Stimulated activated CD4-positive, alpha-beta T cell treated with anti-CD3 and anti-CD28 coated beads, Interleukin-15, amount 100 ng/mL, for 48 hours (primary cell): ENCODE data around the gene PTPN20.

Experiments used
- DNase-seq, 2 donors: peaks; one replicate each; pipeline ENCODE4 v3.0.0-alpha.2; 2020; ENCODE audit warnings: low read depth in 2 of 2

PTPN20 gene

GRCh38 chr10:47021850-47022249 lies 110.6 kb downstream of the PTPN20 start:
- DNase-seq, result no peak

- DNase-seq, result no peak
Observed at GRCh38 chr10:47022311-47023131, 111.3 kb downstream of the PTPN20 start.

- DNase-seq, result no peak
Observed at GRCh38 chr10:47023237-47024045, 112.2 kb downstream of the PTPN20 start.

GRCh38 chr10:47024046-47024322 lies 112.8 kb downstream of the PTPN20 start:
- DNase-seq, result no peak

GRCh38 chr10:47024399-47025252 lies 113.4 kb downstream of the PTPN20 start:
- DNase-seq, result peak; percentile 50 to 68

GRCh38 chr10:47025253-47025539 lies 114.0 kb downstream of the PTPN20 start:
- DNase-seq, result no peak

GRCh38 chr10:47025540-47026300 lies 114.5 kb downstream of the PTPN20 start:
- no peak for DNase-seq

- no peak for DNase-seq
Observed at GRCh38 chr10:47026301-47027107, 115.3 kb downstream of the PTPN20 start.

- no peak for DNase-seq
Observed at GRCh38 chr10:47027108-47027783, 116.0 kb downstream of the PTPN20 start.

GRCh38 chr10:47027784-47028260 lies 116.6 kb downstream of the PTPN20 start:
- no peak for DNase-seq

GRCh38 chr10:47028466-47028865 lies 117.2 kb downstream of the PTPN20 start:
- no peak for DNase-seq

GRCh38 chr10:47029181-47030009 lies 118.2 kb downstream of the PTPN20 start:
- no peak for DNase-seq

- DNase-seq, result no peak
Observed at GRCh38 chr10:47030191-47030703, 119.0 kb downstream of the PTPN20 start.

- no peak for DNase-seq
Observed at GRCh38 chr10:47031211-47031900, 120.1 kb downstream of the PTPN20 start.

GRCh38 chr10:47031901-47032465 lies 120.8 kb downstream of the PTPN20 start:
- no peak for DNase-seq

- no peak for DNase-seq
Observed at GRCh38 chr10:47033081-47033480, 121.9 kb downstream of the PTPN20 start.

GRCh38 chr10:47033541-47034270 lies 122.5 kb downstream of the PTPN20 start:
- DNase-seq, result no peak
